HFF-Myc (cell line): ENCODE results near the gene STPG4.
"Not testable (repeated sequence)": the region's sequence is repeated elsewhere in the genome, so short reads cannot be mapped to it uniquely, and the experiment has no call there.

ENCODE experiments used
- DNase-seq: peaks from one replicate; pipeline ENCODE4 v3.0.0-alpha.2; 2011; ENCODE audit warnings: low read depth; ENCODE audit errors: extremely low read depth
- H3K4me3 ChIP-seq: replicated peaks from 2 replicates; pipeline ENCODE4 v1.5.1; 2011; ENCODE audit warnings: low read depth, mild to moderate bottlenecking, control low read depth, low read length
- TF ChIP-seq, protein P1 (sequence below): IDR thresholded peaks from 2 replicates; pipeline ENCODE4 v1.5.1; 2012; ENCODE audit warnings: mild to moderate bottlenecking, low read depth, low read length, control low read depth; ENCODE audit errors: missing control alignments

Gene STPG4

DNA sequence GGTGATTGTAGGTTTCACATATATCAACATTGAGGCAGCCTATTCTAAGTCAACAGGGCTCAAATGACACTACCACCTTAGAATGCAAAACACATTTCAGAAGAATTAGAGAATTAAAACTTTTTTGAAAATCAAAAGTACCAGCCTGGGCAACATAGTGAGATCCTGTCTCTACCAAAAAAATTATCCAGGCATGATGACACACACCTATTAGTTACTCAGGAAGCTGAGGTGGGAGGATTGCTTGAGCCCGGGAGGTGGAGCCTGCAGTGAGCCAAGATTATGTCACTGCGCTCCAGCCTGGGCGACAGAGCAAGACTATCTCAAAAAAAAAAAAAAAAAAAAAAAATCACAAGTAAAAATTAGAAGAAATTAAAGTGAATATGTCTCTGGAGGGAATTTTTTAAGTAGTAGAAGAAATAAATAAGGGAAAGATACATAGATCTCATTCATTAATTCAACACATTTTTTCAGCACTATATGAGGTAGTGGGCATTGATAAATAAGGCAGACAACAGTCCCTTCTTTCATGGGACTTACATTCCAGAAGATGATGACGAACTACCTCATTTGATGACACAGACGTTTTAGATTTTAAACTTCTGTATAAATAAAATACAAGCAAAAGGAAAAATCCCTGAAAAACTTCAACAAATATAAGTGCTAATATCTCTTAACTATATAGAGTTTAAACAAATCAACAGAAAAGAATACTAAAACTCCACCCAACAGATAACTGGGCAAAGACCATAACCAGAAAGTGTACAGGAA lies 42.3 kb downstream of the STPG4 start:
- TF ChIP-seq, protein P1, sequence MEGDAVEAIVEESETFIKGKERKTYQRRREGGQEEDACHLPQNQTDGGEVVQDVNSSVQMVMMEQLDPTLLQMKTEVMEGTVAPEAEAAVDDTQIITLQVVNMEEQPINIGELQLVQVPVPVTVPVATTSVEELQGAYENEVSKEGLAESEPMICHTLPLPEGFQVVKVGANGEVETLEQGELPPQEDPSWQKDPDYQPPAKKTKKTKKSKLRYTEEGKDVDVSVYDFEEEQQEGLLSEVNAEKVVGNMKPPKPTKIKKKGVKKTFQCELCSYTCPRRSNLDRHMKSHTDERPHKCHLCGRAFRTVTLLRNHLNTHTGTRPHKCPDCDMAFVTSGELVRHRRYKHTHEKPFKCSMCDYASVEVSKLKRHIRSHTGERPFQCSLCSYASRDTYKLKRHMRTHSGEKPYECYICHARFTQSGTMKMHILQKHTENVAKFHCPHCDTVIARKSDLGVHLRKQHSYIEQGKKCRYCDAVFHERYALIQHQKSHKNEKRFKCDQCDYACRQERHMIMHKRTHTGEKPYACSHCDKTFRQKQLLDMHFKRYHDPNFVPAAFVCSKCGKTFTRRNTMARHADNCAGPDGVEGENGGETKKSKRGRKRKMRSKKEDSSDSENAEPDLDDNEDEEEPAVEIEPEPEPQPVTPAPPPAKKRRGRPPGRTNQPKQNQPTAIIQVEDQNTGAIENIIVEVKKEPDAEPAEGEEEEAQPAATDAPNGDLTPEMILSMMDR: no peak

DNA sequence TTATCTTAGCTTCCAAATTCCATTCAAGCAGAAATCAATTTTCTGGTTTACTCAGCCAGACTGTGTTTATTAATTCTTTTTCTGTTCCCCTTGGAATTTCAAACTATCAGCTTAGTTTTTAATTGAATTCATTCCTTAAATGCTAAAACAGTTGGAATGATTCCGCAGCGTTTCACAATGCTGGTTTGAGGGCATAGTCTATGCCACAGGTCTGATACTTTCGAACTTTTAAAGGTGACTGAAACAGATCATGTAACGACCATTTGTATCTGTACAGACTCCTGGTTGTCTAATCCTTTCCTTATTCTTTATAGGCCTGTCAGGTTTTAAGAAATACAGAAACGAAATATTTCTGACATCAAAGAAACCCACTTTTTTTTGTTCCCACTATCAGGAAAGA lies 45.4 kb downstream of the STPG4 start:
- no peak overlapping the region for H3K4me3 ChIP-seq
- TF ChIP-seq, protein P1: no peak
- no peak for DNase-seq

More for the DNA sequence above, 42.3 kb downstream of the STPG4 start:
- no peak for DNase-seq
- no peak overlapping the region for H3K4me3 ChIP-seq

DNA sequence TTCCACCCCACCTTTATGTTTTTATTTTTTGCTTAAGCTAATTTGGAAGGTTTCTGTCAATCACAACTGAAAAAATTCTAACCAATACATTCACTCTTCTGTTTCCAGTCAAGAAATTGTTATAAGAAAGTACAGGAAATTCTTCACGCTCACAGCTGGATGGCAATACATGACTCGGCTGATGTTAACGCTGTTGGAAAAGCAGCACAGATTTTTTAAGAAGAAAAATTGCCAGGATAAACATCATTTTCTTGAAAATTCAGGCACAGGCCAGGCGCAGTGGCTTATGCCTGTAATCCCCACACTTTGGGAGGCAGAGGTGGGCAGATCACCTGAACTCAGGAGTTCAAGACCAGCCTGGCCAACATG lies 46.1 kb downstream of the STPG4 start:
- no peak for DNase-seq
- H3K4me3 ChIP-seq: no peak overlapping the region
- TF ChIP-seq, protein P1: no peak

DNA sequence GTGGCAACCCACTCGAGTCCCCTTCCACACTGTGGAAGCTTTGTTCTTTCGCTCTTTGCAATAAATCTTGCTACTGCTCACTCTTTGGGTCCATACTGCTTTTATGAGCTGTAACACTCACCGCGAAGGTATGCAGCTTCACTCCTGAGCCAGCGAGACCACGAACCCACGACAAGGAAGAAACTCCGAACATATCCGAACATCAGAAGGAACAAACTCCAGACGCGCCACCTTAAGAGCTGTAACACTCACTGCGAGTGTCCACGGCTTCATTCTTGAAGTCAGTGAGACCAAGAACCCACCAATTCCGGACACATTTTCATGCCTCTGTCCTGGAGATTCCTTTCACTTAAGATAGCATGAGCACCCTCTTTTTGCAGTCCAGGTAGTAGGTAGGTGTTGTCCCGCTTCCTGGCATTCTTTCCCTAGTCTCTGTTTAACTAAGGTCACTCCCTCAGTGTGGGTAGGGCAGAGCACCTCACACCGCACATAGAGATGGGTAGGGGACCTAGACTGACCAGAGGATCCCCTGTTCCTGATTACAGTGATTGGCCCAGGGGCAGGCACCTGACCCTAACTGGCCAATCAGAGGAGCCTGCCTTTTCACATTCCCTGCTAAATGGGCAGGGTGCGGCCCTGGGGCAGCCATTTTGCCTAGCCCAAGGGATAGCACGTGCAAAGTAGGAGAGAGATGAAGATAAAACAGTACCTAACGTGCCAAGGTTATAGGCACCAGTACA lies 46.7 kb downstream of the STPG4 start:
- H3K4me3 ChIP-seq, DNase-seq: not testable (repeated sequence)

DNA sequence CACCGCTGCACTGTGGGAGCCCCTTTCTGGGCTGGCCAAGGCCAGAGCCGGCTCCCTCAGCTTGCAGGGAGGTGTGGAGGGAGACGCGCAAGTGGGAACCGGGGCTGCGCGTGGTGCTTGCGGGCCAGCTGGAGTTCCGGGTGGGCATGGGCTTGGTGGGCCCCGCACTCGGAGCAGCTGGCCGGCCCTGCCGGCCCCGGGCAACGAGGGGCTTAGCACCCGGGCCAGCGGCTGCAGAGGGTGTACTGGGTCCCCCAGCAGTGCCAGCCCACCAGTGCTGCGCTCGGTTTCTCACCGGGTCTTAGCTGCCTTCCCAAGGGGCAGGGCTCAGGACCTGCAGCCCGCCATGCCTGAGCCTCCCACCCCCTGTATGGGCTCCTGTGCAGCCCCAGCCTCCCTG lies 47.9 kb downstream of the STPG4 start:
- H3K4me3 ChIP-seq, DNase-seq: not testable (repeated sequence)

DNA sequence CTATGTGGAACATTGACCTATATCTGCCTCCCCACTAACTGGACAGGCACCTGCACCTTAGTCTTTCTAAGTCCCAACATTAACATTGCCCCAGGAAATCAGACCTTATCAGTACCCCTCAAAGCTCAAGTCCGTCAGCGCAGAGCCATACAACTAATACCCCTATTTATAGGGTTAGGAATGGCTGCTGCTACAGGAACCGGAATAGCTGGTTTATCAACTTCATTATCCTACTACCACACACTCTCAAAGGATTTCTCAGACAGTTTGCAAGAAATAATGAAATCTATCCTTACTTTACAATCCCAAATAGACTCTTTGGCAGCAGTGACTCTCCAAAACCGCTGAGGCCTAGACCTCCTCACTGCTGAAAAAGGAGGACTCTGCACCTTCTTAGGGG lies 48.9 kb downstream of the STPG4 start:
- not testable (repeated sequence) for DNase-seq, H3K4me3 ChIP-seq

DNA sequence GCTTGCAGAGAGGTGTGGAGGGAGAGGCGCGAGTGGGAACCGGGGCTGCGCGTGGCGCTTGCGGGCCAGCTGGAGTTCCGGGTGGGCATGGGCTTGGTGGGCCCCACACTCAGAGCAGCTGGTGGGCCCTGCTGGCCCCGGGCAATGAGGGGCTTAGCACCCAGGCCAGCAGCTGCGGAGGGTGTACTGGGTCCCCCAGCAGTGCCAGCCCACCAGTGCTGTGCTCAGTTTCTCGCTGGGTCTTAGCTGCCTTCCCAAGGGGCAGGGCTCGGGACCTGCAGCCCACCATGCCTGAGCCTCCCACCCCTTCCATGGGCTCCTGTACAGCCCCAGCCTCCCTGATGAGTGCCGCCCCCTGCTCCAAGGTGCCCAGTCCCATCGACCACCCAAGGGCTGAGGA lies 55.4 kb downstream of the STPG4 start:
- H3K4me3 ChIP-seq, DNase-seq: not testable (repeated sequence)

DNA sequence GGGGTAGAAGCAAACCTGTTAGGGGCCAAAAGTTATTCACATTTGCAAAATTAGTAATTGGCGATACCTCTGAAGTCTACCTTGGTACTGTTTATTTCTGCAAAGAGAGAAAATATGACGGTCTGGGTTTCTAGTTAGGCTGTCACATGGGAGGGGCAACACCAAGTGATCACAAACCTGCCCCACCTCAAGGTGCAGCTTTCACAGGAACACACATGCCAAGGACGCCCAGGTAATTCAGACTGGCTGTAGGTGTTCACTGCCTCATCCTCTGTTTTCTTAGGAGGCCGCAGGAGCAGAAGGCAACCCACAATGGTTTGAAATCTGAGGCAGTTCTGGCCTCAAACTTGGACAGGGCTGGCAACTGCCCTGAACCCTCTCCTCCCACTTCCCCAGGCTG lies 56.2 kb downstream of the STPG4 start:
- DNase-seq: no peak
- TF ChIP-seq, protein P1: no peak
- H3K4me3 ChIP-seq: no peak overlapping the region

DNA sequence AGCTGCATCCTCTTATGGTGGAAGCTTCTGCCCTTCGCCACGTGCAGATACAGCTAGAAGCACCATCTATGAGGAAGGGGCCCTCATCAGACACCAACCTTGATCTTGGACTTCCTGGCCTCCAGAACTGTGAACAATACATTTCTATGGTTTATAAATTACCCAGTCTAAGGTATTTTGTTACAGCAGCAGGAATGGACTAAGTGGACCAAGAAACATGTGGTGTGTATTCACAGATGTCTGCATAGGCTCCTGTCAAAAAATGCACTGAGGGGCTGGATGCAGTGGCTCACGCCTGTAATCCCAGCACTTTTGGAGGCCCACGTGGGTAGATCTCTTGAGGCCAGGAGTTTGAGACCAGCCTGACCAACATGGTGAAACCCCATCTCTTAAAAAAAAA lies 57.5 kb downstream of the STPG4 start:
- no peak for DNase-seq
- TF ChIP-seq, protein P1: no peak
- no peak overlapping the region for H3K4me3 ChIP-seq
